NCI-H187 (cell line): ENCODE data around the gene HJURP.

Experiments
- DNase-seq, 2 experiments: peaks; one replicate each; lab custom pipeline; 2025; lab: John Stamatoyannopoulos, UW

The HJURP gene

DNA sequence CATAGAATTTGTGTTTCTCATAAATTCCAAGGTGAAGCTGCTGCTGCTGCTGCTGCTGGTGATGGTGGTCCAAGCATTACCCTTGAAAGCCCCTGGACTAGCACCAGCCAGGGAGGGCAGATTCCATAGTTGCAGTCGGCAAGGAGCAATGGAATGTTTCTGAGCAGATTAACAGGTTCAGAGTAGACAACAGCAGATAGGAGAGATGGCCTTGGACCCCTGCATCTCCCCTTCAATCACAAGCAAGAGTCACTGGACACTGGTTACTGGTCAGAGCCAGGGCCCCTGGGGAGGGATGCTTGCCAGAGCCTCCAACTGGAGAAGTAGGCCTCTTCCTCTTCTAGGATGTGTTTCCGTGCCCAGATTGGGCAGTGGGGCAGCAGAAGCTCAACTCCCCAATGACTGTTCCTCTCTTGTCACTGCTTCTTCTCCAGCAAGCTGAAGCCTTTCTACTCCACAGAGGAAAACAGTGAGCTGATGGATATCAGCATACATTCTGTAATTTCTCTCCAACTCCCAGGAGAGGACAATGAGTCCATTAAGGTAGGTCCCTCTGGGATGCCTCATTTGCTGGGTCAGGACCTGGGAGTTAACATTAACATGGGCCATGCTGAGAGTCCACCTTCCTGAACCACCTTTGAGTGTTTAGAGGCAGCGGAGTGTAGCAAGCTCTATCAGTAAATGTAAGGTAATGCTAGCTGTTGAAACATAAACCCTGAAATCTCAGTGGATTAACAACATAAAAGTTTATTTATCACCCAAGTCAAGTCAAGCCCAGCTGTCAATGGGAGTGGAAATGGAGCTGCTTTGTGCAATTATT, 40.9 kb downstream of the HJURP start:
- no peak for DNase-seq

DNA sequence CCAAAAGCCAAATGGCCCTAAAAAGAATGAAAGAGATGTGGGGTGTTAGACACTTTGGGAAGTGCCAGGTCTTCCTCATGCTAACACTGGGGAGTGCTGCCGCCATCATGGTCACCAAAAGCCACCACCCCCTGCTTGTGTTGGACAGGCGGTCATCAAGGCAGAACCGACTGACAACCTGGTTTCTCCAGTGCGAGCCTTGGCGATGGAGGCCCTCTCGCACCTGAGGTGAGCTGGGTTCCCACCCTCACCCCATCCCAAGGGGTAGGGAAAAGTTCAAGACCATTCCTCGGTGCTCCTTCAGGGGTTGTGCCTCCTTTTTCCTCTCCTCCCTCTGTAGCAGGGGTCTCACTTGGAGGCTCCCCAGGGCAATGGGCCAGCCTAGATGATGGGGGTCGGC, 42.6 kb downstream of the HJURP start:
- DNase-seq = no peak

GRCh38 chr2:233811087-233811486, 43.2 kb downstream of the HJURP start:
- no peak for DNase-seq

GRCh38 chr2:233810385-233810784, 44.0 kb downstream of the HJURP start:
- no peak for DNase-seq

DNA sequence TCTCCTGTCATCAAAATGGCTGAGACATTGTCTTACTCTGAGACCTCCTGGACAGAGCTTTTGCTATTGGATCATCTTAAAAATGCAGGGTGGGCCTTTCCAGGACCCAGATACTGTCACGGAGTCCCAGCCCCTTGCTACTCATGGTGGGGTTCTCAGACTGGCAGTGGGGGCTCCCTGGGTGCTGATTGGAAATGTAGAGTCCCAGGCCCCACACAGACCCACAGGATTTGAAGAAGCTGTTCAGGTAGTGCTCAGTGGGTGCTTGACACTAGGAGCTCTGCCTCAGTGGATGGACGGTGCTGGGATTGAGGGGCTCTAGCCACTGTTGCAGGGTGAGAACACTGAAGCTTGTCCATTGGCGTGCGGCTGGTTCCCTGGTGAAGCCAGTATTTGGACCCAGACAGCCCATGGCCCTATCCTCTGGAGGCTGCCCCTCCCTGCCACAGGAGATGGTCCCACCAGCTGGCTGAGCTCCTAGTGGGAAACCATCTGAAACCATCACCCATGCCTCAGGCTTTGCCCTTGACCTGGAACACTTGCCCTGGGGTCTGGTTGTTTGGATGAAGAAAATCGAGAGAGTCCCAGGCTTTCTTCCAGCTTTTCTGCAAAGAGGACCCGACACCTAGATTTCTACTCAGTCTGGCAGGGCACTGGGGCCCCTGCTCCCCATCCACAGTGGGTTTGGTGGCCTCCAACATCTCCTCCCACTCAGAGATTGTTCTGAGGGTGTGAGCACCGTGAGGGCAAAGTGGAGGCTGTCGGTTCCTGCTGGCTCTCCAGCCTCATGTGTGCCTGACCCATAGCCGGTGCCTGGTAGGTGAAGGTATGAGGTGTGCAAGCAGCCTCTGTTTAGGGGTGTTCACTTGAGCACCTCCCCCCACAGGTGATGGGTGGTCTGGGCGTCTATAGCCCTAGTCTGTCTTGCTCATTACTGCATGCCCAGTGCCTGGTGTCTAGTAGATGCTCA, 46.1 kb downstream of the HJURP start:
- DNase-seq = no peak

DNA sequence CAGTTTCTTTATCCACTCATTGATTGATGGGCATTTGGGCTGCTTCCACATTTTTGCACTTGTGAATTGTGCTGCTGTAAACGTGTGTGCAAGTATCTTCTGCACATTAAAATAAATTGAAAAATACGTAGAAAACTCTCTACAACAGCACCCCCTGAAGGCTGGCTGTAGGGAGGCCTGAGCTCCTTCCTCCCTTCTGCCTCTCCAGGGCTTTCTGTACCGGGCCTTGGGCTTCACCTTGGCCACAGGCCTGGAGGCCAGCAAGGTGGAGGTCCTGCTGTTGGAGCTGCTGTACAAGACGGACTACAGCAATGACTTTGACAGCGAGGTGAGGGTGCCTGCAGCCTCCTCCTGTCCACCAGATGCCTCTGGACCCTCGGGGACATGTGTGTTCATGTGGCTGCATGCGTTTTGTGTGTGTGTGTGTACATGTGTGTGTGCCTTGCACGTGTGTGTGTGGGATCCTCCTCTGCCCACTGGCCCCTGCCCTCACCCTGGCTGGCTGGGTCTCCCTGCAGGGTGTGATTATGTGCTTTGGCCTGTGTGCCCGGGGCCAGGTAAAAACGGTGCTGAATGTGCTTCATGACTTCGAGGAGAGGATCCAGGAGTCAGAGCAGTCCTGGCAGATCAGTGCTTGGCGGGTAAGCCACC, 47.0 kb downstream of the HJURP start:
- DNase-seq = no peak

- DNase-seq = no peak
Measured at GRCh38 chr2:233803994-233804393, 50.3 kb downstream of the HJURP start.

DNA sequence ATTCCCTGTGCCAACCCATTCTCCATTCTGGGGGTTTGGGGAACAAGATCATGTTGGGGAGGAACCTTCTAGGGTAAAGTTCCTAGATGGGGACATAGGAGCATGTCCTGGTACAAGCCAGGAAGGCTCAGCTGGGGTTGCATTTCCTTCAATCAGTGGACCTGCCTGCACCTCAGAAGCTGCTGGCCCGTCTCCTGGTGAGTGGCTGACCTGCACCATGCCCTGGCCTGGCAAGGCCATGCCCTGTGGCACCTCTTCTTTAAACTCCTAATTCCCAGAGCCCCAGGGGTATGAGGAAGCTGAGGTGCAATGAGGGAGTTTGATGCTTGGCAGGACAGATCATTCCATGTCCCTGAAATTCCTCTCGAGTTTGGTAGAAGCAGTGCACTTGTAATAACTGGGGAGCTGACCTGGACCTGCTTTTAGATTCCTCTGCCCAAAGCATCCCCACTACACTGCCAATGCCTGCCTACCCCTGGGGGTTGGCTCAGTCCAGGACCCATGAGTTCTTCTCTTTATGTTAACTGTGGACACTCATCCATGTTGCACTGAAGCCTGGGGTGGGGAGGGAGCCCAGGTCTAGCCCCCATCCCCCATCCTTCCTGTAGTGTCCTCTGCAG, 50.9 kb downstream of the HJURP start:
- no peak for DNase-seq

DNA sequence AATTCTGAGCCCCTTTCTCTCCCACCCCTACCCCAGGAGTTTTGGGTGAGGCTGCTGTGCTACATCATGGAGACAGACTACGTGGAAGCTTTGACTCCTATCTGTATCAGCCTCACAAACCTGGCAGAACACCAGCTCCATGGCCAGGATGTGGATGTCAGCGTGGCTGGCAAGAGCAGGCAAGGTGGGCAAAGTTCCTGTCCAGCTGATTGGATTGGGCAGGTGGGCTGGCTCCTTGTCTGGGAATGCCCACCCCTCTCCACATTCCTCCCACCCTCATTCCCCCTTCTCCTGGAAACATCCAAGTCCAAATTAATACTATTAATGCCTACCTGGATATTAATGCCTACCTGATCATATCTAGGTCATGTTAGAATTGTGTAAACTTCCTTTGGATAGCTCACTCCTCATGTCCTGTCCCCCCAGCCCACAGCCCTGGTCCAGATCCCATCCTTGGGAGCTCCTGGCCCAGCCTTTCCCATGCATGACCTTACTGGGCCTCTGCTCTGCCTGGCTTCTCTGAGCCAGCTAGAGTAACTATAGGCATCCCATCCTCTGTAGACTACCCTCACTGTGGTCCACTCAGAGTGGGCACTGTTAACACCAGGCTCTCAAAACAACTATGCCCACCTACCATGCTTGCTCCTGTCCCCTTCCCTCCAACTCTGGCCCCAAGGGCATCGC, 52.1 kb downstream of the HJURP start:
- no peak for DNase-seq

DNA sequence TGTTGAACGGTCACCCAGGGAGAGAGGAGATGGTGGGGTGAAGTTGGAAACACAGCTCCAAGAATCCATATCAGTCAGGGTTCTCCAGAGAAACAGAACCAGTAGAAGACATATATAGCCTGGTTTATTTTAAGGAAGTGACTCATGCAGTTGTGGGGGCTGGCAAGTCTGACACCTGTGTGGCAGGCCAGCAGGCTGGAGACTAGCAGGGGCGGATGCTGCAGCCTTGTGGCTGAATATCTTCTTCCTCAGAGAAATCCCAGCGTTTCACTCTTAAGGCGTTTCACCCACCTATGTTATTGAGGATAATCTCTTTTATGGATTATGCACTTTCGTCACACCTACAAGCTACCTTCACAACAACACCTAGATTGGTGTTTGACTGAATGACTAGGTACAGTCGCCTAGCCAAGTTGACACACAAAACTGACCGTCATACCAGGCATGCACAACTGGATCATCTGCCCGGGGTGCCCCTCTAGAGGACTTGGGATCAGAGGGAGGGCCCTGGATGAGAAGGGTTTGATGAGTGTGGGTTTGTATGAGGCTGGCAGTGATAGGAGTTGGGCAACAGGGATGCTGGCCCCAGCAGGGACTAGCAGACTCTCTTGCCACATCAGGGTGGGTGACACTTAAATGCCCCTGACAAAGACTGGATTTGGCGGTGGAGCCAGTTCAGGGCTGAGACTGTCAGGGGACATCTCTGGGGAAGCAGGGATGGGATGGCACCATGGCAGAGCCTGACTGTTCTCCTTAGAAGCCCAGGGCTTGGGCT, 52.8 kb downstream of the HJURP start:
- DNase-seq = no peak

GRCh38 chr2:233800208-233800607, 54.1 kb downstream of the HJURP start:
- no peak for DNase-seq

GRCh38 chr2:233799716-233800115, 54.6 kb downstream of the HJURP start:
- DNase-seq = no peak

DNA sequence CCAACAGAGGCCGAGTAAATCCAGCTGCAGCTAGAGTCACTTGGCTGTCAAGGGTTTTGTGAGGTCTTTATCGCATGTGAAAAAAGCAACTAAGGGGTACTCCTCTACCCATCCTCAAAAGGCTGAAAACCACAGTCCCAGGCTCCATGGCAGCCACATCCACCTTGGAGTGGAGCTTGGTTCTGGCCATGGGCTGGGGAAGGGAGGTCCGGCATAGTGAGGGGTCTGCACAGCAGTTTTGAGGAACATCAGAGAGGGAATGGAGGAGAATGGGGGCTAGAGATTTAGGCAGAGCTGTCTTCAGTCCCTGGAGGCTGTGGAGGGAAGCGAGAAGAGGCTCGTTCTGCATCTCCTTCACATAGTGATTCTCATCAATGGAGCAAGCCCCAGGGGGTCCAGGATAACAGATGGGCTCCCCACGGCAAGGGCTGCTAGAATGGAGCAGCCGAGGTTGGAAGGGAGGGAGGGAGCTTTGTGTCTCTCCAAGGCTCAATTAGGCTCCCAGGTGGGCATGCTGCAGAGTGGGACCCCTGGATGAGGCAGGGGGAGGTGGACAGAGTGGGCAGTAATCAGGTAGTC, 55.2 kb downstream of the HJURP start:
- DNase-seq = no peak

DNA sequence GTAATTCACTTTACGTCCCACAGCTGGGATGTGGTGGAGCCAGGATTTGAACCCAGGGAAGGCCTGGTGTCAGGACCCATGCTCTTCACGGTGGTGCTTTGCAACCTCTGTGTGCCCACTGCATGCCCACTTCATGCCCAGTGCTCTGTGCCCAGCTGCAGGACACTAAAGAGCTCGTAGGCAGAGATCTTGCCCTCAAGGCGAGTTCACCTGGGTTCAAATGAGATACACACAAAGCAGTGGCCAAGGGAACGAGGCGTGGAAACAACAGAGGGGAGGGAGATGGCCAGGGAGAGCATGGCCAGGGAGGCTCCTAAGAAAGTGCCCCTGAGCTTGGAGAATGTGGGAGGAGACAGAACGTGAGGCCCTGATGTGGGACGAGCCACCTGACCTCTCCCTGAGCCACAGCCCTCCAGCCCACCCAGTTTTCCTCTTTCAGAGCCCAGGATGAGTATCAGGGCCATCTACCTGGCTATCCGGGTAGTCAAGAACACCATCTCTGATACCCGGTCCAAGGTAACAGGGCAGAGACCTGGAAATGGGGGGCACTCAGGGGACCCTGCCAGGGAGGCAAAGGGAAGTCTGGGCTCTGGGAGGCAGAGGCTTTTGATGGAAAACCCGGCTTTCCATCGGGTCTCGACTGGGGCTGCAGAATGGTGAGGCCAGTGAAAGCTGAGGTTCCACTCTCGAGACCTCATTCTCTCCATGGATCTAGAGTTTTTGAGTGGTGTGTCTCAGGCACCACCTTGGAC, 55.8 kb downstream of the HJURP start:
- DNase-seq = no peak

GRCh38 chr2:233796254-233796653, 58.1 kb downstream of the HJURP start:
- no peak for DNase-seq

DNA sequence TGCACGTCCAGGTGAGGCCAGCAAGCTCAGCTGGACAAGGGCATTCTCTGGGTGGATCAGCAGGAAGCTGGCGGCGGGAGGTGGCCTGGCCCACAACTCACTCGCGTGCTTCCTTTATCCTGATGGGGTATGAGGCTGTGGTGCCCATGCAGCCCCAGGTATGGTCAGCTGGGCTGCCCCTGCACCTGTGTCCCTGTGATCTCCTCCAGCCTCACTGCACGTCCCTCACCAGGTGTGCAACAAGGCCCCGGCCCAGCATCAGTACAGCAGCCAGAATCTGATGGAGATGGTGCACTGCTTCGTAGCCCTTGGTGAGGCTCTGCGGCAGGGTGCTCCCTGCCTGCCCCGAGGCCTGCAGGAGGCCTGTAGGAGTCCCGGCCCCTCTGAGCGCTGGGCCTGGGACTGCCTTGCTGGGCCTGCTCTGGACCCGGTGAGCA, 58.6 kb downstream of the HJURP start:
- DNase-seq = no peak

DNA sequence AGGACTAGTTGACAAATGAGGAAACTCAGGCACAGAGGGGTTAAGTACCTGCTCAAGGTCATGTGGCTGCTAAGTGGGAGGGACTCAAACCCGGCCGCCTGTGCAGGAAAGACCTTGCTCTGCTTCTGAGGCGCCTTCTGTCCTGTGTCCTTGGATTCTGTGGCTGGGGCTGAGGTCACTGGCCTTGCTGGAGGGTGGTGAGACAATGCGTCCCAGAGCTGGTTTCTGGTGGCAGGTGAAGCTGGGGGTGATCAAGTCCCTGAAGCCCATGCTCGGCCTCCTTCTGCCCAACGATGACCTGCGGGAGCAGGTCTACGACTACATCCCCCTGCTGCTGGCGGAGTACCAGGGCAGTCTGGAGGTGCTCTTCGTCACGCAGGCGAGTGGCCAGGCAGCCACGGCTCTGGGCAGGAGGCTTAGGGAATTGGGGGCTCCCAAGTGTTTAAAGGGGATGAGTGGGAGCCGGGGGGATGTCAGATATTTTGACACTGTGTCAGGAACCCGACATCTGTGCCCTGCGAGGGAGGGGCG, 60.1 kb downstream of the HJURP start:
- DNase-seq = no peak

GRCh38 chr2:233793465-233794127, 60.7 kb downstream of the HJURP start:
- no peak for DNase-seq

- no peak for DNase-seq
Measured at GRCh38 chr2:233792720-233793119, 61.6 kb downstream of the HJURP start.
